Measurements from ENCODE around the gene HS6ST1.

DNA sequence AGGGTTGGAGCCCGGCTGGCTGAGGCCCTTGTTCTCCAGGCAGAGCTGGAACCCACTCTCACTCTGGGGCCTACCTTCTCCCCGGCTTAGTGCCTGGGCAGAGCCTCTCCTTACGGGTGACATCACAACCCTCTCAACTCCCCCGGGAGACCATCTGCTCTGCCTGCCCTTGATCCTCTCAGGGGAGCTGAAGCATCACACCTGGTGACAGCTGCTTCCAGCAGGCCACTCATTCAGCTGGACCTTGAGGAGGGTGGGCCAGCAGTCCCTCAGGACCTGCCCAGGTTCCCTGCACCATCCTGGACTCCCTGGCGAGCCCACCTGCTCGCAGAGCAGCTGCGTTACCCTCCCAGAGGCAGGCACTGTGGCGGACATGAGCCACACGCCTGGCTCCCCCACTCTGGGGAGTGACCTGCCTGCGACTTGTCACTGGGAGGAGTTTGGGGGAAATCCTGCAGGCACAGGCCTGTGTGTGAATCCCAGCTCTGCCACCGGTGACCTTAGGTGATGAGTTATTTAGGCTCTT is 13.1 kb downstream of the HS6ST1 start:
- TF ChIP-seq, protein P1, sequence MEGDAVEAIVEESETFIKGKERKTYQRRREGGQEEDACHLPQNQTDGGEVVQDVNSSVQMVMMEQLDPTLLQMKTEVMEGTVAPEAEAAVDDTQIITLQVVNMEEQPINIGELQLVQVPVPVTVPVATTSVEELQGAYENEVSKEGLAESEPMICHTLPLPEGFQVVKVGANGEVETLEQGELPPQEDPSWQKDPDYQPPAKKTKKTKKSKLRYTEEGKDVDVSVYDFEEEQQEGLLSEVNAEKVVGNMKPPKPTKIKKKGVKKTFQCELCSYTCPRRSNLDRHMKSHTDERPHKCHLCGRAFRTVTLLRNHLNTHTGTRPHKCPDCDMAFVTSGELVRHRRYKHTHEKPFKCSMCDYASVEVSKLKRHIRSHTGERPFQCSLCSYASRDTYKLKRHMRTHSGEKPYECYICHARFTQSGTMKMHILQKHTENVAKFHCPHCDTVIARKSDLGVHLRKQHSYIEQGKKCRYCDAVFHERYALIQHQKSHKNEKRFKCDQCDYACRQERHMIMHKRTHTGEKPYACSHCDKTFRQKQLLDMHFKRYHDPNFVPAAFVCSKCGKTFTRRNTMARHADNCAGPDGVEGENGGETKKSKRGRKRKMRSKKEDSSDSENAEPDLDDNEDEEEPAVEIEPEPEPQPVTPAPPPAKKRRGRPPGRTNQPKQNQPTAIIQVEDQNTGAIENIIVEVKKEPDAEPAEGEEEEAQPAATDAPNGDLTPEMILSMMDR (IDR thresholded peaks at IDR 0.05; ENCODE audit: low read depth, low read length, missing input control), result no peak
- no peak for TF ChIP-seq YY1 (IDR thresholded peaks at IDR 0.05)
- TF ChIP-seq TAF1 (conservative IDR thresholded peaks at IDR 0.05), result no peak
- TF ChIP-seq RAD21 (IDR thresholded peaks at IDR 0.05), result no peak
- no peak for TF ChIP-seq JUND (IDR thresholded peaks at IDR 0.05)
- no peak for TF ChIP-seq GABPA (IDR thresholded peaks at IDR 0.05 in 1 of 2, conservative IDR thresholded peaks at IDR 0.05 in 1 of 2)
- TF ChIP-seq, protein P2, sequence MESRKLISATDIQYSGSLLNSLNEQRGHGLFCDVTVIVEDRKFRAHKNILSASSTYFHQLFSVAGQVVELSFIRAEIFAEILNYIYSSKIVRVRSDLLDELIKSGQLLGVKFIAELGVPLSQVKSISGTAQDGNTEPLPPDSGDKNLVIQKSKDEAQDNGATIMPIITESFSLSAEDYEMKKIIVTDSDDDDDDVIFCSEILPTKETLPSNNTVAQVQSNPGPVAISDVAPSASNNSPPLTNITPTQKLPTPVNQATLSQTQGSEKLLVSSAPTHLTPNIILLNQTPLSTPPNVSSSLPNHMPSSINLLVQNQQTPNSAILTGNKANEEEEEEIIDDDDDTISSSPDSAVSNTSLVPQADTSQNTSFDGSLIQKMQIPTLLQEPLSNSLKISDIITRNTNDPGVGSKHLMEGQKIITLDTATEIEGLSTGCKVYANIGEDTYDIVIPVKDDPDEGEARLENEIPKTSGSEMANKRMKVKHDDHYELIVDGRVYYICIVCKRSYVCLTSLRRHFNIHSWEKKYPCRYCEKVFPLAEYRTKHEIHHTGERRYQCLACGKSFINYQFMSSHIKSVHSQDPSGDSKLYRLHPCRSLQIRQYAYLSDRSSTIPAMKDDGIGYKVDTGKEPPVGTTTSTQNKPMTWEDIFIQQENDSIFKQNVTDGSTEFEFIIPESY (IDR thresholded peaks at IDR 0.05), result no peak
- no peak for TF ChIP-seq RXRA (IDR thresholded peaks at IDR 0.05)
- TF ChIP-seq EGR1 (IDR thresholded peaks at IDR 0.05; ENCODE audit: low read depth in 2 of 2), result no peak
- TF ChIP-seq, protein P3, sequence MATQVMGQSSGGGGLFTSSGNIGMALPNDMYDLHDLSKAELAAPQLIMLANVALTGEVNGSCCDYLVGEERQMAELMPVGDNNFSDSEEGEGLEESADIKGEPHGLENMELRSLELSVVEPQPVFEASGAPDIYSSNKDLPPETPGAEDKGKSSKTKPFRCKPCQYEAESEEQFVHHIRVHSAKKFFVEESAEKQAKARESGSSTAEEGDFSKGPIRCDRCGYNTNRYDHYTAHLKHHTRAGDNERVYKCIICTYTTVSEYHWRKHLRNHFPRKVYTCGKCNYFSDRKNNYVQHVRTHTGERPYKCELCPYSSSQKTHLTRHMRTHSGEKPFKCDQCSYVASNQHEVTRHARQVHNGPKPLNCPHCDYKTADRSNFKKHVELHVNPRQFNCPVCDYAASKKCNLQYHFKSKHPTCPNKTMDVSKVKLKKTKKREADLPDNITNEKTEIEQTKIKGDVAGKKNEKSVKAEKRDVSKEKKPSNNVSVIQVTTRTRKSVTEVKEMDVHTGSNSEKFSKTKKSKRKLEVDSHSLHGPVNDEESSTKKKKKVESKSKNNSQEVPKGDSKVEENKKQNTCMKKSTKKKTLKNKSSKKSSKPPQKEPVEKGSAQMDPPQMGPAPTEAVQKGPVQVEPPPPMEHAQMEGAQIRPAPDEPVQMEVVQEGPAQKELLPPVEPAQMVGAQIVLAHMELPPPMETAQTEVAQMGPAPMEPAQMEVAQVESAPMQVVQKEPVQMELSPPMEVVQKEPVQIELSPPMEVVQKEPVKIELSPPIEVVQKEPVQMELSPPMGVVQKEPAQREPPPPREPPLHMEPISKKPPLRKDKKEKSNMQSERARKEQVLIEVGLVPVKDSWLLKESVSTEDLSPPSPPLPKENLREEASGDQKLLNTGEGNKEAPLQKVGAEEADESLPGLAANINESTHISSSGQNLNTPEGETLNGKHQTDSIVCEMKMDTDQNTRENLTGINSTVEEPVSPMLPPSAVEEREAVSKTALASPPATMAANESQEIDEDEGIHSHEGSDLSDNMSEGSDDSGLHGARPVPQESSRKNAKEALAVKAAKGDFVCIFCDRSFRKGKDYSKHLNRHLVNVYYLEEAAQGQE (IDR thresholded peaks at IDR 0.05), result no peak
- TF ChIP-seq, protein P4, sequence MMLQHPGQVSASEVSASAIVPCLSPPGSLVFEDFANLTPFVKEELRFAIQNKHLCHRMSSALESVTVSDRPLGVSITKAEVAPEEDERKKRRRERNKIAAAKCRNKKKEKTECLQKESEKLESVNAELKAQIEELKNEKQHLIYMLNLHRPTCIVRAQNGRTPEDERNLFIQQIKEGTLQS (IDR thresholded peaks at IDR 0.05), result no peak
- TF ChIP-seq, protein P5, sequence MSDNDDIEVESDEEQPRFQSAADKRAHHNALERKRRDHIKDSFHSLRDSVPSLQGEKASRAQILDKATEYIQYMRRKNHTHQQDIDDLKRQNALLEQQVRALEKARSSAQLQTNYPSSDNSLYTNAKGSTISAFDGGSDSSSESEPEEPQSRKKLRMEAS (IDR thresholded peaks at IDR 0.05), result no peak
